A549 (cell line): Measurements from ENCODE around the gene OR2T33. TPM values are rescaled to one million over a fixed set of nuclear protein-coding genes. Genes with fewer than 3 reads are reported as not detected.

Experiments used
- ATAC-seq, 2 experiments: fragments of 200-7000 bp in 1 of 2; fragments of >200 bp in 1 of 2; cut with Nextera tagmentation in 1 of 2; cut with Tn5 transposase in 1 of 2; 3 replicates each; pipeline versions ENCODE4 v1.8.0 to v1.9.1; 2018 to 2020; ENCODE audit warnings: mild to moderate bottlenecking in 1 of 2, moderate library complexity in 1 of 2
- CTCF ChIA-PET: fragments of 300-600 bp; sonication (Branson Sonifier 250); formaldehyde crosslinking; extraction: SDS; loops from one replicate; lab custom pipeline; 2021; ENCODE audit warnings: antibody characterized with exemption, inconsistent platforms; lab: Yijun Ruan, JAX
- POLR2A ChIA-PET: fragments of 350-600 bp; formaldehyde crosslinking; extraction: SDS; loops from one replicate; lab custom pipeline; 2021; ENCODE audit warnings: antibody characterized with exemption, inconsistent platforms; lab: Yijun Ruan, JAX
- DNase-seq, 2 experiments: peaks; one replicate each; pipeline versions ENCODE4 v3.0.0 to v3.0.0-alpha.2; 2011 to 2016; ENCODE audit warnings: low read depth in 1 of 2, low spot score in 1 of 2
- FAIRE-seq: peaks from 2 replicates; lab custom pipeline; 2011; peaks lifted over from hg19 to GRCh38; lab: Jason Lieb, UNC
- H3K27ac ChIP-seq, 2 experiments: fragments of >200 bp; sonication (Bioruptor Twin); formaldehyde crosslinking; 3 replicates each; pipeline ENCODE4 v1.5.1; 2016 to 2017
- H3K4me1 ChIP-seq: fragments of >200 bp; sonication (Bioruptor Twin); formaldehyde crosslinking; 3 replicates; pipeline ENCODE4 v1.6.1; 2016
- H3K4me2 ChIP-seq: fragments of >200 bp; sonication (Bioruptor Twin); formaldehyde crosslinking; 3 replicates; pipeline ENCODE4 v1.6.1; 2016
- H3K4me3 ChIP-seq: fragments of >200 bp; sonication (Bioruptor Twin); formaldehyde crosslinking; 3 replicates; pipeline ENCODE4 v1.5.1; 2016
- H3K9me3 ChIP-seq: fragments of >200 bp; sonication (Bioruptor Twin); formaldehyde crosslinking; 3 replicates; pipeline ENCODE4 v1.6.1; 2016
- CBX2 ChIP-seq: fragments of 200-600 bp; sonication (generic); IDR thresholded peaks from 2 replicates; pipeline ENCODE4 v1.6.1; 2016; ENCODE audit warnings: low read depth, mild to moderate bottlenecking, borderline replicate concordance
- CEBPB ChIP-seq, 2 experiments: fragments of >200 bp in 1 of 2; sonication (Bioruptor Twin) in 1 of 2; formaldehyde crosslinking in 1 of 2; IDR thresholded peaks; 2 replicates each; pipeline ENCODE4 v1.6.1; 2012 to 2016
- CHD4 ChIP-seq: fragments of 200-600 bp; sonication (generic); IDR thresholded peaks from 2 replicates; pipeline ENCODE4 v1.6.1; 2016; ENCODE audit warnings: antibody characterized with exemption, mild to moderate bottlenecking, borderline replicate concordance
- ESRRA ChIP-seq: fragments of 150-350 bp; IDR thresholded peaks from 2 replicates; pipeline ENCODE4 v1.6.1; 2014; ENCODE audit warnings: mild to moderate bottlenecking, low read length, borderline replicate concordance
- FOXS1 ChIP-seq: fragments of 250-450 bp; sonication (Bioruptor Pico); IDR thresholded peaks from 2 replicates; pipeline ENCODE4 v1.5.0; 2020; ENCODE audit warnings: mild to moderate bottlenecking, moderate library complexity
- HEYL ChIP-seq: fragments of 250-450 bp; sonication (Bioruptor Pico); IDR thresholded peaks from 2 replicates; pipeline ENCODE4 v1.8.0; 2021; ENCODE audit warnings: mild to moderate bottlenecking, moderate library complexity
- HOXB13 ChIP-seq: fragments of 250-450 bp; sonication (Bioruptor Pico); IDR thresholded peaks from 2 replicates; pipeline ENCODE4 v1.5.0; 2020; ENCODE audit warnings: low read depth, mild to moderate bottlenecking, moderate library complexity
- JUNB ChIP-seq: fragments of >200 bp; sonication (Bioruptor Twin); formaldehyde crosslinking; IDR thresholded peaks from 2 replicates; pipeline ENCODE4 v1.6.1; 2016
- KDM1A ChIP-seq: fragments of 200-600 bp; sonication (generic); IDR thresholded peaks from 2 replicates; pipeline ENCODE4 v1.6.1; 2016; ENCODE audit warnings: low read depth, mild to moderate bottlenecking
- MAZ ChIP-seq: fragments of 150-350 bp; IDR thresholded peaks from 2 replicates; pipeline ENCODE4 v1.6.1; 2014; ENCODE audit warnings: antibody characterized with exemption, low read depth, low read length, borderline replicate concordance
- MYC ChIP-seq: IDR thresholded peaks from 2 replicates; pipeline ENCODE4 v1.6.1; 2012; ENCODE audit warnings: mild to moderate bottlenecking, inconsistent platforms, low read length, improper control_type of control experiment, borderline replicate concordance
- NFE2L2 ChIP-seq: fragments of 150-350 bp; conservative IDR thresholded peaks from 2 replicates; pipeline ENCODE4 v1.6.1; 2014; ENCODE audit warnings: low read length
- PHF8 ChIP-seq: fragments of 200-600 bp; sonication (generic); IDR thresholded peaks from 2 replicates; pipeline ENCODE4 v1.6.1; 2016; ENCODE audit warnings: low read depth, mild to moderate bottlenecking, antibody characterized with exemption, moderate library complexity, borderline replicate concordance
- POLR2A ChIP-seq: IDR thresholded peaks from 2 replicates; pipeline ENCODE4 v1.6.1; 2012; ENCODE audit warnings: mild to moderate bottlenecking, low read length
- RAD21 ChIP-seq, 2 experiments: fragments of >200 bp in 1 of 2; sonication (Bioruptor Twin) in 1 of 2; formaldehyde crosslinking in 1 of 2; IDR thresholded peaks in 1 of 2; conservative IDR thresholded peaks in 1 of 2; 2 replicates in 1 of 2; 3 replicates in 1 of 2; pipeline ENCODE4 v1.6.1; 2012 to 2018; ENCODE audit warnings: inconsistent platforms in 1 of 2
- RARB ChIP-seq: fragments of 250-450 bp; sonication (Bioruptor Pico); IDR thresholded peaks from 2 replicates; pipeline ENCODE4 v1.8.0; 2021; ENCODE audit warnings: mild to moderate bottlenecking, moderate library complexity
- SMC3 ChIP-seq: fragments of >200 bp; sonication (Bioruptor Twin); formaldehyde crosslinking; IDR thresholded peaks from 3 replicates; pipeline ENCODE4 v1.6.1; 2018; ENCODE audit warnings: inconsistent platforms
- TFCP2L1 ChIP-seq: fragments of 250-450 bp; sonication (Bioruptor Pico); IDR thresholded peaks from 2 replicates; pipeline ENCODE4 v1.5.0; 2021; ENCODE audit warnings: mild to moderate bottlenecking
- TP53 ChIP-seq: fragments of 250-450 bp; sonication (Bioruptor Pico); IDR thresholded peaks from 2 replicates; pipeline ENCODE4 v1.5.0; 2021; ENCODE audit warnings: mild to moderate bottlenecking, moderate library complexity
- ZFP36 ChIP-seq: fragments of 450-650 bp; IDR thresholded peaks from 2 replicates; pipeline ENCODE4 v1.6.1; 2014; ENCODE audit warnings: borderline replicate concordance; ENCODE audit not compliant: partially characterized antibody
- ZSCAN20 ChIP-seq: fragments of 250-450 bp; sonication (Bioruptor Pico); IDR thresholded peaks from 2 replicates; pipeline ENCODE4 v1.8.0; 2022; ENCODE audit warnings: mild to moderate bottlenecking, moderate library complexity
- WGBS: methylation state at CpG from one replicate; pipeline ENCODE4 v1.1.6; 2017; ENCODE audit errors: missing lambda C conversion rate; 5-methylcytosine and 5-hydroxymethylcytosine counted together
- polyA minus RNA-seq: library from RNA; depleted of rRNA, polyadenylated mRNA; stranded (reverse); fragments of >200 nt; gene quantifications from 2 replicates; pipeline ENCODE4 v1.2.3, GENCODE V29; 2011; rRNA and poly(A)+ RNA removed
- polyA plus RNA-seq, 4 experiments: library from polyadenylated mRNA; depleted of rRNA in 3 of 4; stranded (reverse); fragments of >200 nt; fragmentation: RNase III in 1 of 4; extraction: RNeasy Plus Mini Kit Qiagen cat#74134 plus additional on column Dnase treatment in 1 of 4; gene quantifications; 2 replicates in 3 of 4; 3 replicates in 1 of 4; pipeline ENCODE4 v1.2.3, GENCODE V29; 2011 to 2017
- TF ChIP-seq, protein P1 (sequence below): fragments of 250-450 bp; sonication (Bioruptor Pico); IDR thresholded peaks from 2 replicates; pipeline ENCODE4 v1.5.0; 2020; ENCODE audit warnings: low read depth, mild to moderate bottlenecking, moderate library complexity
- TF ChIP-seq, protein P2 (sequence below): fragments of 450-650 bp; IDR thresholded peaks from 2 replicates; pipeline ENCODE4 v1.6.1; 2014; ENCODE audit warnings: antibody characterized with exemption
- TF ChIP-seq, protein P3 (sequence below): fragments of 150-350 bp; IDR thresholded peaks from 2 replicates; pipeline ENCODE4 v1.6.1; 2014; ENCODE audit warnings: low read depth, mild to moderate bottlenecking, low read length
- TF ChIP-seq, protein P4 (sequence below): IDR thresholded peaks from 2 replicates; pipeline ENCODE4 v1.6.1; 2012

OR2T33 gene
- polyA plus RNA-seq (2011; rRNA removed) (not detected in 2 replicates), polyA plus RNA-seq (2017; fragmentation: RNase III; extraction: RNeasy Plus Mini Kit Qiagen cat#74134 plus additional on column Dnase treatment) (not detected in 3 replicates), polyA minus RNA-seq (not detected in 2 replicates)
- polyA plus RNA-seq (2012; cell fraction: cytosol; rRNA removed): not detected in 2 replicates
- polyA plus RNA-seq (2012; cell fraction: nucleus; rRNA removed): not detected in 2 replicates

- ATAC-seq: no peak
- H3K4me3 ChIP-seq: no peak within 1 kb of the TSS
- no peak for FAIRE-seq
- WGBS: 0% methylated on average over 1 of the region's 1 CpG
- H3K4me1 ChIP-seq: no peaks in the 10 kb centered on the region
- POLR2A ChIA-PET: no interaction called here
- no peak within 1 kb of the TSS for H3K27ac ChIP-seq
- CTCF ChIA-PET: no interaction called here
- TF ChIP-seq JUNB (no peak), RARB (no peak), ZFP36 (no peak), HOXB13 (CRISPR knock-in tag) (no peak), HEYL (CRISPR knock-in tag) (no peak), POLR2A (no peak), TFCP2L1 (CRISPR knock-in tag) (no peak), ESRRA (no peak), SMC3 (no peak), ZSCAN20 (CRISPR knock-in tag) (no peak), MYC (no peak), CEBPB (IDR thresholded peaks at IDR 0.05) (no peak)
- TF ChIP-seq, protein P1, sequence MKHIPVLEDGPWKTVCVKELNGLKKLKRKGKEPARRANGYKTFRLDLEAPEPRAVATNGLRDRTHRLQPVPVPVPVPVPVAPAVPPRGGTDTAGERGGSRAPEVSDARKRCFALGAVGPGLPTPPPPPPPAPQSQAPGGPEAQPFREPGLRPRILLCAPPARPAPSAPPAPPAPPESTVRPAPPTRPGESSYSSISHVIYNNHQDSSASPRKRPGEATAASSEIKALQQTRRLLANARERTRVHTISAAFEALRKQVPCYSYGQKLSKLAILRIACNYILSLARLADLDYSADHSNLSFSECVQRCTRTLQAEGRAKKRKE (CRISPR knock-in tag): no peak
- TF ChIP-seq, protein P2, sequence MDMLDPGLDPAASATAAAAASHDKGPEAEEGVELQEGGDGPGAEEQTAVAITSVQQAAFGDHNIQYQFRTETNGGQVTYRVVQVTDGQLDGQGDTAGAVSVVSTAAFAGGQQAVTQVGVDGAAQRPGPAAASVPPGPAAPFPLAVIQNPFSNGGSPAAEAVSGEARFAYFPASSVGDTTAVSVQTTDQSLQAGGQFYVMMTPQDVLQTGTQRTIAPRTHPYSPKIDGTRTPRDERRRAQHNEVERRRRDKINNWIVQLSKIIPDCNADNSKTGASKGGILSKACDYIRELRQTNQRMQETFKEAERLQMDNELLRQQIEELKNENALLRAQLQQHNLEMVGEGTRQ: no peak
- TF ChIP-seq, protein P3, sequence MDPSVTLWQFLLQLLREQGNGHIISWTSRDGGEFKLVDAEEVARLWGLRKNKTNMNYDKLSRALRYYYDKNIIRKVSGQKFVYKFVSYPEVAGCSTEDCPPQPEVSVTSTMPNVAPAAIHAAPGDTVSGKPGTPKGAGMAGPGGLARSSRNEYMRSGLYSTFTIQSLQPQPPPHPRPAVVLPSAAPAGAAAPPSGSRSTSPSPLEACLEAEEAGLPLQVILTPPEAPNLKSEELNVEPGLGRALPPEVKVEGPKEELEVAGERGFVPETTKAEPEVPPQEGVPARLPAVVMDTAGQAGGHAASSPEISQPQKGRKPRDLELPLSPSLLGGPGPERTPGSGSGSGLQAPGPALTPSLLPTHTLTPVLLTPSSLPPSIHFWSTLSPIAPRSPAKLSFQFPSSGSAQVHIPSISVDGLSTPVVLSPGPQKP: no peak
- H3K9me3 ChIP-seq: no peaks in the 10 kb centered on the region
- no peak within 1 kb of the TSS for H3K4me2 ChIP-seq
- DNase-seq: no peak
These were observed at the start of gene OR2T33 for GRCh38 chr1:248277876-248278275. OR2T33 (minus strand) TSS chr1:248277976; CDS start chr1:248273814, 4,162 bp downstream.

DNA sequence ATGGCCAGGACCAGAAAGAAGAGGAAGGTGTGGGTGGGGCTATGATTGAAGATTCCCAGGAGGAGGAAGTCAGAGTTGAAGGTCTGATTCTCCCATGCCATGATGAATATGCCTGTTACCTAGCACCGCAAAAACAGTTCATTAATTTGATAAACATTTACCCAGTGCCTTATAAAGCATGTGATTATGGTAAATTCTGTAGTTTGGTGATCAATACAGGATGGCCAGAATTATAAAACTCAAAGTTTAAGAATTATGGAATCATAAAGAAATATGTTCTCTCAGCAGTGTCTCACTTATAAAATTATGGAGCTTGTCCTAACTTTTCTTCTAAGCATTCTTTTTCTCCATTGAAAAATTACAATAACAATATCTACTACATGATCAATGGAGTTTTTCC is 46.7 kb upstream of the OR2T33 start, which contains the start of gene OR2M7:
TSS of gene OR2M7 (minus strand) at position 101 of the 400 bp plus-strand sequence. CDS start at position 101, 0 bp downstream.
- Histone ChIP-seq H3K4me3 (no peak within 1 kb of the TSS), H3K9me3 (no peaks in the 10 kb centered on the region), H3K4me1 (no peaks in the 10 kb centered on the region), H3K27ac (no peak within 1 kb of the TSS), H3K4me2 (no peak within 1 kb of the TSS)
- CTCF ChIA-PET: no interaction called here
- WGBS: 9% methylated on average over 1 of the region's 1 CpG
- POLR2A ChIA-PET: no interaction called here
- TF ChIP-seq POLR2A (no peak), CBX2 (no peak), RAD21 (conservative IDR thresholded peaks at IDR 0.05 in 1 of 2, IDR thresholded peaks at IDR 0.05 in 1 of 2) (no peak), KDM1A (no peak), MAZ (no peak), PHF8 (no peak), TP53 (CRISPR knock-in tag) (no peak), RARB (no peak), NFE2L2 (no peak), ESRRA (no peak), CHD4 (no peak), FOXS1 (no peak)
- TF ChIP-seq, protein P3: no peak
- TF ChIP-seq, protein P4, sequence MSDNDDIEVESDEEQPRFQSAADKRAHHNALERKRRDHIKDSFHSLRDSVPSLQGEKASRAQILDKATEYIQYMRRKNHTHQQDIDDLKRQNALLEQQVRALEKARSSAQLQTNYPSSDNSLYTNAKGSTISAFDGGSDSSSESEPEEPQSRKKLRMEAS: no peak
- DNase-seq: no peak
- no peak for FAIRE-seq
- no peak for ATAC-seq
